ENCODE results near the gene SYNC.
A peak's percentile ranks its signal among the peaks of the same experiment; 100 is the strongest.

The SYNC gene

GRCh38 chr1:32744071-32744425, 41.5 kb upstream of the SYNC start:
- CTCF ChIA-PET, result interaction anchor here (1.1 to 6.1 kb wide), 4 partner anchors 15 to 31 kb away, joined by 3 to 33 read pairs (median 4); no protein-coding TSS in a partner anchor
- Histone ChIP-seq H3K4me1 (ENCODE audit: control extremely low read depth in 1 of 4, control insufficient read depth in 4 of 4, insufficient read depth in 4 of 4, low read length in 3 of 4) (peaks cover 0 to 28% (median 24%) of the 10 kb centered on the region in 4 experiments), H3K27me3 (replicated peaks in 2 of 5; ENCODE audit: control insufficient read depth in 4 of 5, insufficient read depth in 5 of 5, low read length in 4 of 5) (no peaks in the 10 kb centered on the region), H3K4me3 (ENCODE audit: control insufficient read depth in 1 of 7, extremely low read depth in 1 of 7, insufficient read depth in 4 of 7, low read depth in 2 of 7, low read length in 6 of 7) (no peak overlapping the region), H3K36me3 (ENCODE audit: control insufficient read depth in 4 of 4, insufficient read depth in 4 of 4, low read length in 3 of 4) (peaks cover 0 to 3% (median 0%) of the 10 kb centered on the region in 4 experiments), H3K9me3 (ENCODE audit: control extremely low read depth in 1 of 5, control insufficient read depth in 4 of 5, insufficient read depth in 2 of 5, low read depth in 1 of 5, low read length in 4 of 5) (no peaks in the 10 kb centered on the region), H3K27ac (ENCODE audit: insufficient read depth in 1 of 2, low read depth in 1 of 2, low read length in 2 of 2, poor library complexity in 1 of 2, severe bottlenecking in 2 of 2) (no peak overlapping the region)
- DNase-seq, result no peak
- POLR2A ChIA-PET, result no interaction called here

GRCh38 chr1:32743380-32744070, 41.0 kb upstream of the SYNC start:
- H3K9me3 ChIP-seq (ENCODE audit: control extremely low read depth in 1 of 5, control insufficient read depth in 4 of 5, insufficient read depth in 2 of 5, low read depth in 1 of 5, low read length in 4 of 5), result no peaks in the 10 kb centered on the region
- H3K27me3 ChIP-seq (replicated peaks in 2 of 5; ENCODE audit: control insufficient read depth in 4 of 5, insufficient read depth in 5 of 5, low read length in 4 of 5), result no peaks in the 10 kb centered on the region
- CTCF ChIA-PET, result interaction anchor here (1.1 to 6.1 kb wide), 6 partner anchors 8 to 31 kb away, joined by 3 to 33 read pairs (median 8); no protein-coding TSS in a partner anchor
- WGBS (ENCODE audit: insufficient coverage), result 92% methylated on average over 4 of the region's 6 CpGs
- H3K27ac ChIP-seq (ENCODE audit: insufficient read depth in 1 of 2, low read depth in 1 of 2, low read length in 2 of 2, poor library complexity in 1 of 2, severe bottlenecking in 2 of 2), result no peak overlapping the region
- no peak for DNase-seq
- peak overlapping the region in 1 of 7 experiments; percentile 28 for H3K4me3 ChIP-seq (ENCODE audit: control insufficient read depth in 1 of 7, extremely low read depth in 1 of 7, insufficient read depth in 4 of 7, low read depth in 2 of 7, low read length in 6 of 7)
- POLR2A ChIA-PET, result interaction anchor here (1.5 kb wide), 1 partner anchor 19 kb away, joined by 4 read pairs; no protein-coding TSS in a partner anchor
- peaks cover 0 to 3% (median 0%) of the 10 kb centered on the region in 4 experiments for H3K36me3 ChIP-seq (ENCODE audit: control insufficient read depth in 4 of 4, insufficient read depth in 4 of 4, low read length in 3 of 4)
- peaks cover 0 to 28% (median 24%) of the 10 kb centered on the region in 4 experiments for H3K4me1 ChIP-seq (ENCODE audit: control extremely low read depth in 1 of 4, control insufficient read depth in 4 of 4, insufficient read depth in 4 of 4, low read length in 3 of 4)

GRCh38 chr1:32742956-32743355, 40.4 kb upstream of the SYNC start:
- peak overlapping the region in 5 of 7 experiments; percentile 28 to 83 (median 75) for H3K4me3 ChIP-seq (ENCODE audit: control insufficient read depth in 1 of 7, extremely low read depth in 1 of 7, insufficient read depth in 4 of 7, low read depth in 2 of 7, low read length in 6 of 7)
- ChIA-PET CTCF (interaction anchor here (1.2 to 6.1 kb wide), 6 partner anchors 8 to 31 kb away, joined by 3 to 33 read pairs (median 8); no protein-coding TSS in a partner anchor), POLR2A (interaction anchor here (1.5 kb wide), 1 partner anchor 18 kb away, joined by 4 read pairs; no protein-coding TSS in a partner anchor)
- peaks cover 0 to 28% (median 24%) of the 10 kb centered on the region in 4 experiments for H3K4me1 ChIP-seq (ENCODE audit: control extremely low read depth in 1 of 4, control insufficient read depth in 4 of 4, insufficient read depth in 4 of 4, low read length in 3 of 4)
- H3K27me3 ChIP-seq (replicated peaks in 2 of 5; ENCODE audit: control insufficient read depth in 4 of 5, insufficient read depth in 5 of 5, low read length in 4 of 5), result no peaks in the 10 kb centered on the region
- H3K9me3 ChIP-seq (ENCODE audit: control extremely low read depth in 1 of 5, control insufficient read depth in 4 of 5, insufficient read depth in 2 of 5, low read depth in 1 of 5, low read length in 4 of 5), result no peaks in the 10 kb centered on the region
- H3K27ac ChIP-seq (ENCODE audit: insufficient read depth in 1 of 2, low read depth in 1 of 2, low read length in 2 of 2, poor library complexity in 1 of 2, severe bottlenecking in 2 of 2), result no peak overlapping the region
- 93% methylated on average over 3 of the region's 4 CpGs for WGBS (ENCODE audit: insufficient coverage)
- H3K36me3 ChIP-seq (ENCODE audit: control insufficient read depth in 4 of 4, insufficient read depth in 4 of 4, low read length in 3 of 4), result peaks cover 0 to 3% (median 0%) of the 10 kb centered on the region in 4 experiments
- no peak for DNase-seq

- Histone ChIP-seq H3K27ac (ENCODE audit: insufficient read depth in 1 of 2, low read depth in 1 of 2, low read length in 2 of 2, poor library complexity in 1 of 2, severe bottlenecking in 2 of 2) (peak overlapping the region in 1 of 2 experiments; percentile 68), H3K4me1 (ENCODE audit: control extremely low read depth in 1 of 4, control insufficient read depth in 4 of 4, insufficient read depth in 4 of 4, low read length in 3 of 4) (peaks cover 0 to 28% (median 24%) of the 10 kb centered on the region in 4 experiments), H3K27me3 (replicated peaks in 2 of 5; ENCODE audit: control insufficient read depth in 4 of 5, insufficient read depth in 5 of 5, low read length in 4 of 5) (no peaks in the 10 kb centered on the region), H3K36me3 (ENCODE audit: control insufficient read depth in 4 of 4, insufficient read depth in 4 of 4, low read length in 3 of 4) (peaks cover 0 to 3% (median 0%) of the 10 kb centered on the region in 4 experiments), H3K9me3 (ENCODE audit: control extremely low read depth in 1 of 5, control insufficient read depth in 4 of 5, insufficient read depth in 2 of 5, low read depth in 1 of 5, low read length in 4 of 5) (no peaks in the 10 kb centered on the region), H3K4me3 (ENCODE audit: control insufficient read depth in 1 of 7, extremely low read depth in 1 of 7, insufficient read depth in 4 of 7, low read depth in 2 of 7, low read length in 6 of 7) (peak overlapping the region; percentile 59 to 83 (median 75))
- ChIA-PET CTCF (interaction anchor here (1.2 to 6.1 kb wide), 6 partner anchors 9 to 32 kb away, joined by 3 to 33 read pairs (median 8); no protein-coding TSS in a partner anchor), POLR2A (interaction anchor here (0.5 to 1.5 kb wide), 3 partner anchors 17 to 385 kb away, joined by 3 to 7 read pairs (median 4); no protein-coding TSS in a partner anchor)
- DNase-seq, result peak in 2 of 3 donors; percentile 22 to 41
- WGBS (ENCODE audit: insufficient coverage), result 17% methylated on average over 12 of the region's 28 CpGs
Measured at GRCh38 chr1:32742199-32742947, 39.8 kb upstream of the SYNC start.

- no peaks in the 10 kb centered on the region for H3K27me3 ChIP-seq (replicated peaks in 2 of 5; ENCODE audit: control insufficient read depth in 4 of 5, insufficient read depth in 5 of 5, low read length in 4 of 5)
- ChIA-PET POLR2A (interaction anchor here (0.6 to 1.5 kb wide), 2 partner anchors 17 to 28 kb away, joined by 4 to 7 read pairs; no protein-coding TSS in a partner anchor), CTCF (interaction anchor here (1.0 to 6.1 kb wide), 10 partner anchors 8 to 33 kb away, joined by 3 to 33 read pairs (median 8); no protein-coding TSS in a partner anchor)
- H3K4me3 ChIP-seq (ENCODE audit: control insufficient read depth in 1 of 7, extremely low read depth in 1 of 7, insufficient read depth in 4 of 7, low read depth in 2 of 7, low read length in 6 of 7), result peak overlapping the region; percentile 59 to 83 (median 75)
- H3K9me3 ChIP-seq (ENCODE audit: control extremely low read depth in 1 of 5, control insufficient read depth in 4 of 5, insufficient read depth in 2 of 5, low read depth in 1 of 5, low read length in 4 of 5), result no peaks in the 10 kb centered on the region
- peak overlapping the region in 1 of 2 experiments; percentile 68 for H3K27ac ChIP-seq (ENCODE audit: insufficient read depth in 1 of 2, low read depth in 1 of 2, low read length in 2 of 2, poor library complexity in 1 of 2, severe bottlenecking in 2 of 2)
- DNase-seq, result peak in 2 of 3 donors; percentile 50 to 60
- peaks cover 0 to 28% (median 24%) of the 10 kb centered on the region in 4 experiments for H3K4me1 ChIP-seq (ENCODE audit: control extremely low read depth in 1 of 4, control insufficient read depth in 4 of 4, insufficient read depth in 4 of 4, low read length in 3 of 4)
- under 1% methylated on average over 60 of the region's 103 CpGs for WGBS (ENCODE audit: insufficient coverage)
- H3K36me3 ChIP-seq (ENCODE audit: control insufficient read depth in 4 of 4, insufficient read depth in 4 of 4, low read length in 3 of 4), result peaks cover 0 to 3% (median 0%) of the 10 kb centered on the region in 4 experiments
Measured at GRCh38 chr1:32741413-32742198, 39.0 kb upstream of the SYNC start.

GRCh38 chr1:32741059-32741412, 38.5 kb upstream of the SYNC start:
- peaks cover 0 to 28% (median 24%) of the 10 kb centered on the region in 4 experiments for H3K4me1 ChIP-seq (ENCODE audit: control extremely low read depth in 1 of 4, control insufficient read depth in 4 of 4, insufficient read depth in 4 of 4, low read length in 3 of 4)
- peak overlapping the region; percentile 58 to 83 (median 75) for H3K4me3 ChIP-seq (ENCODE audit: control insufficient read depth in 1 of 7, extremely low read depth in 1 of 7, insufficient read depth in 4 of 7, low read depth in 2 of 7, low read length in 6 of 7)
- no peaks in the 10 kb centered on the region for H3K27me3 ChIP-seq (replicated peaks in 2 of 5; ENCODE audit: control insufficient read depth in 4 of 5, insufficient read depth in 5 of 5, low read length in 4 of 5)
- H3K27ac ChIP-seq (ENCODE audit: insufficient read depth in 1 of 2, low read depth in 1 of 2, low read length in 2 of 2, poor library complexity in 1 of 2, severe bottlenecking in 2 of 2), result peak overlapping the region in 1 of 2 experiments; percentile 49
- H3K9me3 ChIP-seq (ENCODE audit: control extremely low read depth in 1 of 5, control insufficient read depth in 4 of 5, insufficient read depth in 2 of 5, low read depth in 1 of 5, low read length in 4 of 5), result no peaks in the 10 kb centered on the region
- H3K36me3 ChIP-seq (ENCODE audit: control insufficient read depth in 4 of 4, insufficient read depth in 4 of 4, low read length in 3 of 4), result peaks cover 0 to 3% (median 0%) of the 10 kb centered on the region in 4 experiments
- DNase-seq, result peak in 2 of 3 donors; percentile 23 to 31
- POLR2A ChIA-PET, result no interaction called here
- 47% methylated on average over 9 of the region's 10 CpGs for WGBS (ENCODE audit: insufficient coverage)
- CTCF ChIA-PET, result interaction anchor here (0.8 to 3.2 kb wide), 7 partner anchors 8 to 33 kb away, joined by 3 to 13 read pairs (median 3); no protein-coding TSS in a partner anchor

Measured in common myeloid progenitor, CD34-positive (primary cell).